Neuronal stem cell (in vitro differentiated cells): ENCODE data around the gene RNF214.
"Not testable (repeated sequence)": the region's sequence is repeated elsewhere in the genome, so short reads cannot be mapped to it uniquely, and the experiment has no call there.

Experiments used
- DNase-seq: peaks from one replicate; pipeline ENCODE4 v3.0.0-alpha.2; 2013; ENCODE audit warnings: low spot score
- H2AFZ ChIP-seq: one replicate; pipeline ENCODE4 v1.6.1; 2013; ENCODE audit warnings: mild to moderate bottlenecking, low read length, inconsistent platforms
- H2AK5ac ChIP-seq: 2 replicates; pipeline ENCODE4 v1.6.1; 2013; ENCODE audit warnings: low read depth, mild to moderate bottlenecking, inconsistent platforms, low read length, moderate library complexity, mixed read lengths
- H2BK120ac ChIP-seq: 2 replicates; pipeline ENCODE4 v1.6.1; 2013; ENCODE audit warnings: low read depth, mild to moderate bottlenecking, inconsistent platforms, low read length, moderate library complexity, mixed read lengths
- H2BK12ac ChIP-seq: one replicate; pipeline ENCODE4 v1.6.1; 2013; ENCODE audit warnings: low read length, inconsistent platforms
- H2BK15ac ChIP-seq: 2 replicates; pipeline ENCODE4 v1.6.1; 2013; ENCODE audit warnings: mild to moderate bottlenecking, low read length, inconsistent platforms, mixed read lengths
- H2BK5ac ChIP-seq: one replicate; pipeline ENCODE4 v1.6.1; 2013; ENCODE audit warnings: inconsistent platforms, mild to moderate bottlenecking, low read length, moderate library complexity
- H3K14ac ChIP-seq: one replicate; pipeline ENCODE4 v1.6.1; 2013; ENCODE audit warnings: low read length, inconsistent platforms
- H3K18ac ChIP-seq: 2 replicates; pipeline ENCODE4 v1.6.1; 2013; ENCODE audit warnings: low read length, inconsistent platforms
- H3K23ac ChIP-seq: 2 replicates; pipeline ENCODE4 v1.6.1; 2013; ENCODE audit warnings: low read depth, mild to moderate bottlenecking, mixed read lengths, low read length, inconsistent platforms; ENCODE audit not compliant: poor library complexity
- H3K27ac ChIP-seq: replicated peaks from 3 replicates; pipeline ENCODE4 v1.5.1; 2013; ENCODE audit warnings: low read length, inconsistent platforms
- H3K27me3 ChIP-seq, 3 experiments: 2 replicates each; pipeline ENCODE4 v1.6.1; 2013; ENCODE audit warnings: low read length in 3 of 3, mild to moderate bottlenecking in 2 of 3, inconsistent platforms in 1 of 3, low read depth in 1 of 3, mixed read lengths in 1 of 3, moderate library complexity in 1 of 3; ENCODE audit not compliant: control insufficient read depth in 3 of 3, insufficient read depth in 3 of 3
- H3K36me3 ChIP-seq, 2 donors: replicated peaks in 1 of 2; 2 replicates each; pipeline ENCODE4 v1.6.1; 2013; ENCODE audit warnings: low read length in 2 of 2; ENCODE audit not compliant: control insufficient read depth in 2 of 2, insufficient read depth in 2 of 2
- H3K4ac ChIP-seq: 2 replicates; pipeline ENCODE4 v1.6.1; 2013; ENCODE audit warnings: inconsistent platforms, mild to moderate bottlenecking, low read length, moderate library complexity
- H3K4me1 ChIP-seq, 2 donors: 1 replicate in 1 of 2; 2 replicates in 1 of 2; pipeline ENCODE4 v1.6.1; 2013; ENCODE audit warnings: low read length in 2 of 2, low read depth in 1 of 2; ENCODE audit not compliant: control insufficient read depth in 2 of 2, insufficient read depth in 1 of 2
- H3K4me2 ChIP-seq: one replicate; pipeline ENCODE4 v1.6.1; 2013; ENCODE audit warnings: mild to moderate bottlenecking, low read length, inconsistent platforms; ENCODE audit not compliant: insufficient read depth, poor library complexity, severe bottlenecking
- H3K4me3 ChIP-seq, 2 donors: 2 replicates each; pipeline ENCODE4 v1.5.1; 2013; ENCODE audit warnings: low read length in 2 of 2, mild to moderate bottlenecking in 2 of 2, inconsistent platforms in 1 of 2, moderate library complexity in 1 of 2
- H3K79me1 ChIP-seq: one replicate; pipeline ENCODE4 v1.6.1; 2013; ENCODE audit warnings: low read depth, mild to moderate bottlenecking, inconsistent platforms, low read length, moderate library complexity
- H3K9ac ChIP-seq: one replicate; pipeline ENCODE4 v1.6.1; 2013; ENCODE audit warnings: mild to moderate bottlenecking, low read depth, low read length, inconsistent platforms; ENCODE audit not compliant: poor library complexity
- H3K9me3 ChIP-seq, 2 donors: replicated peaks in 1 of 2; 2 replicates each; pipeline versions ENCODE3 to v1.6.1; 2013; ENCODE audit warnings: low read length in 2 of 2, mild to moderate bottlenecking in 2 of 2, inconsistent platforms in 1 of 2, low read depth in 1 of 2, mixed read lengths in 1 of 2, moderate library complexity in 1 of 2; ENCODE audit not compliant: control insufficient read depth in 2 of 2, insufficient read depth in 1 of 2
- H4K8ac ChIP-seq: one replicate; pipeline ENCODE4 v1.6.1; 2013; ENCODE audit warnings: low read depth, mild to moderate bottlenecking, inconsistent platforms, low read length, moderate library complexity
- H4K91ac ChIP-seq: one replicate; pipeline ENCODE4 v1.6.1; 2013; ENCODE audit warnings: low read length, low read depth, mild to moderate bottlenecking, inconsistent platforms; ENCODE audit not compliant: poor library complexity
- WGBS, 2 donors: extraction: QIAGEN DNeasy Blood & Tissue Kit; methylation state at CpG; one replicate each; pipeline ENCODE4 v1.1.7; 2013; ENCODE audit warnings: missing lambda C conversion rate in 2 of 2, mixed read lengths in 1 of 2; ENCODE audit not compliant: insufficient read length in 2 of 2, insufficient replicate concordance in 1 of 2; ENCODE audit errors: extremely low coverage in 2 of 2; 5-methylcytosine and 5-hydroxymethylcytosine counted together

RNF214 gene

DNA sequence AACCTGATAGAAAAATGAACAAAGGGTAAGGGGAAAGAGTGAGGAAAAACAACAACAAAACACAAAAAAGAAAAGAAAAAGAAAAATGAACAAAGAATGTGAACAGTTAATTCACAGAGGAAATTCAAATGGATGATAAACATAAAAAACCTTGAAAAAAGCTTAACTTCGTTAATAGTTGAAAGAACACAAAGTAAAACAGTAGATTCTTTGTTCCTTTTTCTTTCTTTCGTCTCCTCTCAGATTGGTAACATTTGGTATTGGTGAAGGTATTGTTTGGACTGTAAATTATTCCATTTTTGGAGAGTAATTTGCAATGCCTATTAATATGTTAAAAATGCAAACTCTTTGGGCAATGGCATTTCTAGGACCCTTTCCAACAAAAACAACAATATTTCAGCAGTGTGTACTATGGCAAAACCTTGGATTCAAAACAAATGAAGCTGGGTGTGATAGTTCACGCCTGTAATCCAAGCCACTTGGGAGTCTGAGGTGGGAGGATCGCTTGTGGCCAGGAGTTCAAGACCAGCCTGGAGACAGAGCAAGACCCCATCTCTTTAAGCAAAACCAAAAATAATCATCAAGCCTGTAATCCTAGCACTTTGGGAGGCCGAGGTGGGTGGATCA, 86.9 kb downstream of the RNF214 start:
- Histone ChIP-seq H2BK15ac (no peak overlapping the region), H2BK5ac (no peak overlapping the region), H3K14ac (no peak overlapping the region), H3K27ac (no peak overlapping the region), H3K9ac (no peak overlapping the region), H3K36me3 (no peaks in the 10 kb centered on the region), H3K79me1 (no peaks in the 10 kb centered on the region), H3K4me2 (no peak overlapping the region), H2BK12ac (no peak overlapping the region), H3K4me1 (peaks cover 8 to 10% of the 10 kb centered on the region in 2 donors), H3K9me3 (no peaks in the 10 kb centered on the region), H3K27me3 (no peaks in the 10 kb centered on the region), H2BK120ac (no peak overlapping the region), H4K8ac (no peak overlapping the region), H2AK5ac (no peak overlapping the region), H3K4ac (no peak overlapping the region), H2AFZ (no peak overlapping the region), H3K4me3 (no peak overlapping the region), H3K23ac (no peak overlapping the region), H4K91ac (no peak overlapping the region), H3K18ac (no peak overlapping the region)
- DNase-seq, result no peak
- WGBS, 2 donors, result no CpG with 5 or more reads among the region's 5 CpGs

GRCh38 chr11:117327255-117327566, 94.7 kb downstream of the RNF214 start:
- not testable (repeated sequence) for H2BK15ac ChIP-seq, H3K9me3 ChIP-seq, DNase-seq, H4K91ac ChIP-seq, H2AK5ac ChIP-seq, H3K27me3 ChIP-seq, H2BK5ac ChIP-seq, H3K4me1 ChIP-seq, H3K27ac ChIP-seq, H3K9ac ChIP-seq, H3K18ac ChIP-seq, H3K14ac ChIP-seq, H3K36me3 ChIP-seq, H4K8ac ChIP-seq, H2BK12ac ChIP-seq, H3K23ac ChIP-seq, H3K4ac ChIP-seq, H3K79me1 ChIP-seq, H2BK120ac ChIP-seq
- H2AFZ ChIP-seq, result peak overlapping the region; percentile 100
- H3K4me2 ChIP-seq, result peak overlapping the region; percentile 49
- WGBS, 2 donors, result no CpG with 5 or more reads among the region's 5 CpGs
- peak overlapping the region in 1 of 2 donors; percentile 65 for H3K4me3 ChIP-seq

DNA sequence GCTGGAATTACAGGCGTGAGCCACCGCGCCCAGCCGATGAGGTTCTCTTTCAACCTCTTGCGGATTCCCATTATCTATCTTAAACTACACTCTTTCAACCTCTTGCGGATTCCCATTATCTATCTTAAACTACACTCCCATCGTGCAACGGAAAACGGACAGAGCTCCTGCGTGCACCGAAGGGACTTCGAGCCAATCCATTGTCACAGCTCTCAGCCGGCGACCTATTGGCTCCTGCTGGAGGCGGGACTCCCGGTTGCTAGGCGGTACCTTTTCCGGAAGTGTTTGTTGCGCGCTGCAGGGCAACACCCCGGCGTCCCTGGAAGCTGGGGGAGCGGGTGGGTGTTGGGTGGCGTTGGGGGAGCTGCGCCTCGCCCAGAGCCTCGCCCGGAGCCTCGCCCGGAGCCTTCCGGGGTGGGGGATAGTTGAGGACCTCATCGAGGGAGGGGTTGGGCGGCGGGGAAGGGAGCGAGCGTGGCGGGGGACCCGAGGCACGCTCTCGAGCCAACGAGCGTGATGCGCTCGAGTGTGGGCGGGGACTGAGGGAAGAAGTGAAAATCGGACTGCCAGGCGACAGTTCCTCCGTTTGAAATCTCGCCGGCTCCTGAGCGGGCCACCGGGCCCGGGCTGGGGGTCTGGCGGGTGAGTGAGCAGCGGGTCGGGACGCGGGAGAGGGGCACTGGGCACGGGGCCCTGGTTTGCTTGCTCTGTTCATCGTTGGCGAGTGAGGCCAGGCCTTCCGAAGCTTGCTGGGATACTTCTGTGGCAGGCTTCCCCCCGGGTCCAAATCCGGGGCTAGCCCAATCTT, 95.3 kb downstream of the RNF214 start, which contains the start of gene CEP164:
Gene CEP164, plus strand, starts transcription at position 288 of the 808 bp plus-strand sequence. CDS start 10,733 bp downstream, outside the sequence.
- H2AK5ac ChIP-seq, result no peak within 1 kb of the TSS
- no peak within 1 kb of the TSS for H2BK15ac ChIP-seq
- no peak within 1 kb of the TSS for H3K4ac ChIP-seq
- no peak within 1 kb of the TSS for H4K91ac ChIP-seq
- peak; percentile 90 for DNase-seq
- H2BK5ac ChIP-seq, result peak within 1 kb of the TSS; percentile 66
- no peaks in the 10 kb centered on the region for H3K36me3 ChIP-seq
- peak within 1 kb of the TSS; percentile 65 to 89 for H3K4me3 ChIP-seq
- H3K18ac ChIP-seq, result peak within 1 kb of the TSS; percentile 85
- H3K14ac ChIP-seq, result no peak within 1 kb of the TSS
- no peak within 1 kb of the TSS for H2BK12ac ChIP-seq
- peak within 1 kb of the TSS; percentile 82 for H4K8ac ChIP-seq
- peaks cover 0 to 3% of the 10 kb centered on the region in 2 donors for H3K4me1 ChIP-seq
- peak within 1 kb of the TSS; percentile 85 for H3K23ac ChIP-seq
- peaks cover 0 to 1% of the 10 kb centered on the region in 2 donors for H3K9me3 ChIP-seq
- peak within 1 kb of the TSS; percentile 100 for H2AFZ ChIP-seq
- H3K27ac ChIP-seq, result no peak within 1 kb of the TSS
- H3K9ac ChIP-seq, result peak within 1 kb of the TSS; percentile 84
- no peaks in the 10 kb centered on the region for H3K27me3 ChIP-seq
- no peak within 1 kb of the TSS for H2BK120ac ChIP-seq
- peak within 1 kb of the TSS; percentile 76 for H3K4me2 ChIP-seq
- H3K79me1 ChIP-seq, result peaks cover 1% of the 10 kb centered on the region
- WGBS, 2 donors, result no CpG with 5 or more reads among the region's 64 CpGs

GRCh38 chr11:117328375-117329010, 96.0 kb downstream of the RNF214 start:
- no peaks in the 10 kb centered on the region for H3K27me3 ChIP-seq
- H2BK5ac ChIP-seq, result peak overlapping the region; percentile 66
- H3K4me3 ChIP-seq, result peak overlapping the region; percentile 65 to 89
- no peak overlapping the region for H4K91ac ChIP-seq
- peak overlapping the region; percentile 85 for H3K23ac ChIP-seq
- H3K9me3 ChIP-seq, result peaks cover 0 to 1% of the 10 kb centered on the region in 2 donors
- no peaks in the 10 kb centered on the region for H3K36me3 ChIP-seq
- peak overlapping the region; percentile 85 for H3K18ac ChIP-seq
- peaks cover 1% of the 10 kb centered on the region for H3K79me1 ChIP-seq
- peaks cover 0 to 3% of the 10 kb centered on the region in 2 donors for H3K4me1 ChIP-seq
- no peak overlapping the region for H3K14ac ChIP-seq
- DNase-seq, result no peak
- peak overlapping the region; percentile 100 for H2AFZ ChIP-seq
- no peak overlapping the region for H3K4ac ChIP-seq
- WGBS, 2 donors, result no CpG with 5 or more reads among the region's 15 CpGs
- no peak overlapping the region for H2BK12ac ChIP-seq
- H3K27ac ChIP-seq, result no peak overlapping the region
- H3K4me2 ChIP-seq, result peak overlapping the region; percentile 76
- H2AK5ac ChIP-seq, result no peak overlapping the region
- peak overlapping the region; percentile 84 for H3K9ac ChIP-seq
- no peak overlapping the region for H2BK15ac ChIP-seq
- peak overlapping the region; percentile 82 for H4K8ac ChIP-seq
- H2BK120ac ChIP-seq, result no peak overlapping the region
